HG03025 (cell line): ENCODE measurements around the gene NAIF1.
"Not testable (repeated sequence)": the region's sequence is repeated elsewhere in the genome, so short reads cannot be mapped to it uniquely, and the experiment has no call there.

Experiments used
- ATAC-seq: cut with Tn5 transposase; IDR thresholded peaks from one replicate; pipeline ENCODE4 v1.9.1; 2021; ENCODE audit warnings: mild to moderate bottlenecking, moderate library complexity; ENCODE audit not compliant: unreplicated experiment, low FRiP score

The NAIF1 gene

DNA sequence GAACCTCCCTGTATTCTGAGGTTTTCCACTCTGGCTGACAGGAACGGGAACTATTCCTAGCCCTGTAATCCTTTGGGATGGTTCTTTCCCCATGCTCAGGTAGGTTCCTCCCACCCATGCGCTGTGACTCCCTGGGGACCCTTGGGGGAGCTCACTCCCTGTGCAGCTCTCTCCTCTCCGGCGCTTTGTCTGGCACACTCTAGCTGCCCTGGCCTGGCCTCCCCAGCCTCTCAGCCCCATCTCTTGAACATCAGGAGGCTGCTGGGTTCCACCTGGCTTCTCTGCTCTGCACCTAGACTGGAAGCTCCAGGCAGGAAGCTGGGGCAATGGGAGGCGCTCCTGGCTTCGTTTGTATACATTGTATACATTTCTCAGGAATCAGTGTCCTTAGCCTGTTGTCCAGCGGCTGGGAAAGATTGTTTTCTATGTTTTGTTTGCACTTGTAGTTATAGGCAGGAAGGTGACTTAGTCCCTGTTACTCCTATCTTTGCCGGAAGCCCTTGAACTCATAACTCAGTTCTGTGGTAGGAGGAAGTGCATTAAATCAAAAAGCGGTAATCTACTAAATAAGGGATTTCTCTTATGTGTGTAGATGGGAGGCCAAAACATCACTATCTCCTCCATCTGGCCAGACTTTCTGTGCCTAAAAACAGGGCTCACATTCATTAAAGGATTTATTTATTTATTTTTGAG, 21.3 kb upstream of the NAIF1 start:
- ATAC-seq, result no peak

DNA sequence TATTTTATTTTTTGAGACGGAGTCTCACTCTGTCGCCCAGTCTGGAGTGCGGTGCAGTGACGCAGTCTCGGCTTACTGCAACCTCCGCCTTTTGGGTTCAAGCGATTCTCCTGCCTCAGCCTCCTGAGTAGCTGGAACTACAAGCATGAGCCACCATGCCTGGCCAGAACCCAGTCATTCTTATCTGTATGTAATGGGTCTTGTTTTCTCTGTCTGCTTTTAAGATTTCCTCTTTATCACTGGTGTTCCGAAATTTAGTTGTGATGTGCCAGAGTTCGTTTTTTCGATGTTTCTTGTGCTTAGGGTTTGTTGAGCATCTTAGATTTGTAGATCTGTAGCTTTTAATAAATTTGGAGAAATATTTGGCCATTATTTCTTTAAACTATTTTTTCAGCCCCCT, 20.1 kb upstream of the NAIF1 start:
- ATAC-seq, result no peak

DNA sequence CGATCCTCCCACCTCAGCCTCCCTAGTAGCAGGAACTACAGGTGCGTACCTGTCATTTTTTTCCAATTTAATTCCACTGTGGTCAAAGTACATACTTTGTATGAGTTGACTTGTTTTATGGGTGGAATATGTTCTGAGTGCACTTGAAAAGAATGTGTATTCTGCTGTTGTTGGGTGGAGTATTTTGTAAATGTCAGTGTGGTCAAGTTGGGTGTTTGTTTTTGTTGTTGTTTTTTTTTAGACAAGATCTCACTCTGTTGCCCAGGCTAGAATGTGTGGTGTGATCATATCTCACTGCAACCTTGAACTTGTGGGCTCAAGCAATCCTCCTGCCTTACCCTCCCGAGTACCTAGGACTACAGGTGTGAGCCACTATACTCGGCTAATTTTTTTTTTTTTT, 18.8 kb upstream of the NAIF1 start:
- no peak for ATAC-seq

DNA sequence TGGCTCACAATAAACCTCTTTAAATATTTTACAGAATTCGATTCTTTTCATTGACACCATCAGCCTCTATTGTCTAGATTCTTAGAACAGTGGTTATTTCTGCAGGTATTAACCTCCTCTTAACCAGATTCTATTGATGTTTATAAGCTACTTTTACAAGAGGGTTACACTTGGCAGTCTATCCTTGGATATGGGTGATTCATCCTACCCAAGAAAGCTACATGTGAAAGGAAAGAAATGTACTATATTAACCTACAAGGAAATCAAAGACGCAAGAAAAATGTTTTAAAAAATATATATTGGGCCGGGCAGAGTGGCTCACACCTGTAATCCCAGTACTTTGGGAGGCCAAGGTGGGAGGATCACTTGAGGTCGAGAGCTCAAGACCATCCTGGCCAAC, 17.6 kb upstream of the NAIF1 start:
- ATAC-seq, result no peak

- no peak for ATAC-seq
Measured at GRCh38 chr9:128082151-128082550, 15.0 kb upstream of the NAIF1 start.

- no peak for ATAC-seq
Measured at GRCh38 chr9:128081056-128081455, 13.9 kb upstream of the NAIF1 start.

DNA sequence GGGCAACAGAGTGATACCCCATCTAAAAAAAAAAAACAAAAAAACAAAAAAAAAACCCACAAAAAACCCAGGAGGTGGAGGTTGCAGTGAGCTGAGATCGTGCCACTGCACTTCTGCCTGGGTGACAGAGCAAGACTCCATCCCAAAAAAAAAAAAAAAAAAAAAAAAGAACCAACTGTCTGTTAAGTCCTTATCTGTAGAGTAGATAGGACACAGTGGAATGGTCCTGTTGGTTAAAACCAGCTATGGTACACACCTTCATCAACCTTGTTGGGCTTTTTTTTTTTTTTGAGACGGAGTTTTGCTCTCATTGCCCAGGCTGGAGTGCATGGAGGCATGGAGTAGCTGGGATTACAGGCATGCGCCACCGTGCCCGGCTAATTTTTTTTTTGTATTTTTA, 13.1 kb upstream of the NAIF1 start:
- no peak for ATAC-seq

DNA sequence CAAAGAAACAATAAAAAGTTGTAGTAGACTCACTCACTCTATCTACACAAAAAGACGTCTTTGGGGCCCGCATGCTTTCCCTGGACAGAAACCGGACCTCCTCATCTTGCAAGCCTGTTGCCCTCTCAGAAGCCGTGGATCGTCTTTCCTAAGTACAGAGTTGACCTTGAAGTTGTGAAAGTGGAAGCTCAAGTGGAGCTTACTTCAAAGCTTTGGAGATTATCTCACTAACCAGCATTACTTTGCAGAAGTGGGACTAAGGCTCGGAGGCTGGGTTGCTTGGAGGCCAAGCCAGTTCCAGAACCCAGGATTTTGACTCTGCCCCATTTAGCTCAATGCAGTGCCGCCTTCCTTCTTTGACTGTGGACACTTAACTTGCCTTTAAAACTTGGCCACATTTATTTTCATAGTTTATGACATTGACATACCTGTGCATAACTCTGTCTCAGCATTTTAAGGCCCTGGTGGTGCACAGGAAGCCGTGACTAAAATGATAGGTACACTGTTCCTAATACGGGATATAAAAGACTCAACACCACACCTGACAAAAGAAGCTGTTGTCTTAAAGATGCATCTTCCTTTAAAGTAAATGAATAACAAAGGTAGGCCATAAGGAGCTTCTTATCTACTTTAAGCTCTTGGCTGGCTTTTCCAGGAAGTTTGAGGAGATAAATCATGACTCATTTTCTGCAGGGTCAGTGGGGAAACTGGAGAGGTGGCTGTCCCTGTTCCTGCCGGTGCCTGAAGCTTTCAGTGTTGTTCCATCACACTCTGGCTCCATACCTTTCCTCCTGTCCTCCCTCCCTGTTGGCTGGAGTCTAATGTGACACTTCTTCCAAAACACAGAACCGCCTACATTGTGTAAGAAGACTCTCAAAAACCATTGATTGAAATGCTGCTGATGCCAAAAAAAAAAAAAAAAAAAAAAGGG, 11.6 kb upstream of the NAIF1 start:
- ATAC-seq, result no peak

DNA sequence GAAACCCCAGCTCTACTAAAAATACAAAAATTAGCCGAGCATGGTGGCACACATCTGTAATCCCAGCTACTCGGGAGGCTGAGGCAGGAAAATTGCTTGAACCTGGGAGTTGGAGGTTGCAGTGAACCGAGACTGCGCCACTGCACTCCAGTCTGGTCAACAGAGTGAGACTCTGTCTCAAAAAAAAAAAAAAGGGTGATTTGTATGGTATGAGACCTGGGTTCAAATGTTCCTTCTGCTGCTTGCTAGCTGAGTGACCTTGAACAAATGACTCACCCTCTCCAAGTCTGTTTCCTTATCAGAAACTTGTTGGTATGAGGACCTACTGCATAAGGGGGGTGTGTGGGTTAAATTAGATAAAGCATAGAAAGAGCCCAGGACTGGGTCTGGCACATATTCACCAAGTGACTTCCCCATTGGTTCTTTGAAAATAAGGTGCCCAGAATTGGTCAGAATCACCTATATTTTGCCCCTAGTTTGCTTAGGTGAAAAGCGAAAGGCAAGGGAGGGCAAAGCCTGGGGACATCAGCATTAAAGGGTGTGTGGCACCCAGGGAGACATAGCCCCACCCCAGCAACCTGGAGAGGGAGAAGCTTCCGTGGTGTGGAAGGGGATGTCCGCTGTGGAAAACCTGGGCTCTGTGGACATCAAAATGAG, 10.9 kb upstream of the NAIF1 start:
- no peak for ATAC-seq

- no peak for ATAC-seq
Measured at GRCh38 chr9:128073253-128073886, 6.2 kb upstream of the NAIF1 start.

GRCh38 chr9:128072144-128073021, 5.3 kb upstream of the NAIF1 start:
- ATAC-seq, result no peak

GRCh38 chr9:128071475-128071874, 4.4 kb upstream of the NAIF1 start:
- ATAC-seq, result not testable (repeated sequence)

DNA sequence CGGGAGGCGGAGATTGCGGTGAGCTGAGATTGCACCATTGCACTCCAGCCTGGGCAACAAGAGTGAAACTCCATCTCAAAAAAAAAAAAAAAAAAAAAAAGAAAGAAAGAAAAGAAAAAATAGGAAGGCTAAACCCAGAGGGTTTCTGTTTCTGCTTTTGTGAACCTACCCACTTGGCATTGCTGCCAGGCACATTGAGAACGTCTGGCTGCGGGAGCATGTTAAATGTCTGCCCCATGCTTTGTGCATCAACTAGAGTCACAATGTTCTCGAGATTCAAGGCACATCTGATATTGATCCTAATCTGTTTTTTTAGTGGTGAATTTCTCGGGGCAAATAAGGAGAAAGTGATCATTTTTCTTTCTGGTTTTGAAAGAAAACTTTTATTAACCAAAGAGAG, 3.8 kb upstream of the NAIF1 start:
- ATAC-seq, result no peak

DNA sequence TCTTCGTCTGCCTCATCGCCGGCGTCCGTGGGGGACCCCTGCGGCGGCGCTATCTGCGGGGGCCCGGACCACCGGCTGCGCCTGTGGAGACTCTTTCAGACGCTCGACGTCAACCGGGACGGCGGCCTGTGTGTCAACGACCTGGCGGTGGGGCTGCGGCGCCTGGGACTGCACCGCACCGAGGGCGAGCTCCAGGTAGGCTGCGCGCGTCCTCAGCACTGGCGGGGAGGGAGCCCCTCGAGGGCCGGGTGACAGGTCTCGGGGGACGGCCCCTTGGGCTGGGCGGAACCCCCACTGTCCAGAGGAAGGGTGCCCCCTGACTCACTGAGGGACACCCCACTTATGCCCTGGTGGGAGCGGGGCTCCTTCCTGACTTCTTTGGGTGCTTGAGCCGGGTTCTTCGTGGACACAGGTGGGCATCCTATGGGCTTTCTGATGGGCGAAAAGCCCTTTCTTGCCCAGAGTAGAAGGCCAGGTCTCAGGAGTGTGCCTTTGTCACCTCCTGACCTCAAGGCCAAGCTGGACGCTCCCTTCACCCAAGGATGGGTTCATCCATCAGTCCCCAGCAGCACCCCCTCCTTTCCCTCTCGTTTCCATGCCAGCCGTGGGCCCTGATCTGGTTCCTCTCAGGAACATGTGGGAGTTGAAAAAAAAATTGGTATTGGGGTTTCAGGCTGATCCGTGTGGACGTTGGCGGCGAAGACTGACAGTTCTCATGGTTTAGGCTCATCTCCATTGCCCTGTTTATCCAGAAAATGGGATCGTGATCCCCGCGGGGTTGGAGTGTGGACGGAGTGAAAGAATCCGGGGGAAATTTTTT, 1.5 kb upstream of the NAIF1 start:
- ATAC-seq, result peak; percentile 3

GRCh38 chr9:128067645-128068385, 695 bp upstream of the NAIF1 start, which contains the start of gene SLC25A25:
SLC25A25 (plus strand) TSS chr9:128068232; CDS start chr9:128068320, 88 bp downstream.
- peak; percentile 65 for ATAC-seq

GRCh38 chr9:128065907-128066712, 1.0 kb downstream of the NAIF1 start:
- no peak for ATAC-seq
